SK-N-SH (cell line): ENCODE data around the gene SCAANT1. TPM values are rescaled to one million over a fixed set of nuclear protein-coding genes. Genes with fewer than 3 reads are reported as not detected.
A peak's percentile ranks its signal among the peaks of the same experiment; 100 is the strongest.

Experiments used
- CTCF ChIA-PET: fragments of 300-600, 350-600 bp; formaldehyde crosslinking; extraction: SDS; loops from one replicate; lab custom pipeline; 2021; lab: Yijun Ruan, JAX
- POLR2A ChIA-PET: fragments of 350-600 bp; sonication (Branson Sonifier 250); formaldehyde crosslinking; extraction: SDS; loops from one replicate; lab custom pipeline; 2020; ENCODE audit warnings: antibody characterized with exemption, inconsistent platforms; lab: Yijun Ruan, JAX
- DNase-seq: peaks from one replicate; pipeline ENCODE4 v3.0.0; 2012
- H2AFZ ChIP-seq: fragments of 200-600 bp; sonication (generic); 2 replicates; pipeline ENCODE4 v1.8.1; 2016; ENCODE audit warnings: antibody characterized with exemption, mild to moderate bottlenecking, low read depth
- H3F3A ChIP-seq: fragments of 200-600 bp; sonication (generic); replicated peaks from 2 replicates; pipeline ENCODE3; 2016; ENCODE audit warnings: antibody characterized with exemption, mild to moderate bottlenecking; ENCODE audit not compliant: insufficient read depth
- H3K27ac ChIP-seq, 2 experiments: fragments of 200-500 bp in 1 of 2; fragments of 200-600 bp in 1 of 2; sonication (Bioruptor generic) in 1 of 2; sonication (generic), shearing (Covaris generic) in 1 of 2; 2 replicates each; pipeline versions ENCODE4 v1.5.1 to v1.6.1; 2014 to 2016; ENCODE audit warnings: low read depth in 2 of 2, inconsistent platforms in 1 of 2, low read length in 1 of 2, mild to moderate bottlenecking in 1 of 2, mixed read lengths in 1 of 2
- H3K27me3 ChIP-seq: fragments of 200-600 bp; sonication (generic), shearing (Covaris generic); 2 replicates; pipeline ENCODE4 v1.6.1; 2016; ENCODE audit warnings: mixed run types; ENCODE audit not compliant: insufficient read depth
- H3K36me3 ChIP-seq, 2 experiments: fragments of 200-500 bp in 1 of 2; fragments of 200-600 bp in 1 of 2; sonication (Bioruptor generic) in 1 of 2; sonication (generic) in 1 of 2; replicated peaks in 1 of 2; 2 replicates each; pipeline versions ENCODE3 to v1.5.1; 2014 to 2016; ENCODE audit warnings: low read length in 1 of 2, mild to moderate bottlenecking in 1 of 2; ENCODE audit not compliant: insufficient read depth in 2 of 2, control insufficient read depth in 1 of 2
- H3K4me1 ChIP-seq, 2 experiments: fragments of 200-500 bp in 1 of 2; fragments of 200-600 bp in 1 of 2; sonication (Bioruptor generic) in 1 of 2; sonication (generic), shearing (Covaris generic) in 1 of 2; 2 replicates each; pipeline versions ENCODE4 v1.5.1 to v1.6.1; 2014 to 2016; ENCODE audit warnings: low read depth in 1 of 2, low read length in 1 of 2, mixed run types in 1 of 2; ENCODE audit not compliant: insufficient read depth in 2 of 2, control insufficient read depth in 1 of 2
- H3K4me2 ChIP-seq: fragments of 200-600 bp; sonication (generic), shearing (Covaris generic); 2 replicates; pipeline ENCODE4 v1.6.1; 2017; ENCODE audit warnings: mixed run types
- H3K4me3 ChIP-seq, 2 experiments: fragments of 200-500 bp in 1 of 2; fragments of 200-600 bp in 1 of 2; sonication (Bioruptor generic) in 1 of 2; sonication (generic), shearing (Covaris generic) in 1 of 2; 2 replicates each; pipeline versions ENCODE4 v1.5.1 to v1.8.1; 2014 to 2016; ENCODE audit warnings: low read depth in 2 of 2, inconsistent platforms in 1 of 2, low read length in 1 of 2, mild to moderate bottlenecking in 1 of 2, mixed read lengths in 1 of 2, moderate library complexity in 1 of 2
- H3K79me2 ChIP-seq: fragments of 200-600 bp; sonication (generic); 2 replicates; pipeline ENCODE4 v1.8.1; 2017; ENCODE audit warnings: mild to moderate bottlenecking; ENCODE audit not compliant: insufficient read depth
- H3K9ac ChIP-seq: fragments of 200-600 bp; sonication (generic); 2 replicates; pipeline ENCODE4 v1.6.1; 2017; ENCODE audit warnings: mixed run types
- H3K9me2 ChIP-seq: fragments of 200-600 bp; sonication (generic); 2 replicates; pipeline ENCODE4 v1.6.1; 2017; ENCODE audit warnings: mixed run types
- H3K9me3 ChIP-seq: fragments of 200-600 bp; sonication (generic); 2 replicates; pipeline ENCODE4 v1.6.1; 2017; ENCODE audit warnings: mixed run types, mild to moderate bottlenecking, moderate library complexity
- H4K20me1 ChIP-seq: fragments of 200-600 bp; sonication (generic); 2 replicates; pipeline ENCODE4 v1.6.1; 2017; ENCODE audit warnings: mild to moderate bottlenecking, mixed run types; ENCODE audit not compliant: insufficient read depth
- ELF1 ChIP-seq: IDR thresholded peaks from 2 replicates; pipeline ENCODE4 v1.4.0; 2012
- EP300 ChIP-seq, 2 experiments: IDR thresholded peaks; 2 replicates each; pipeline versions ENCODE4 v1.4.0 to v1.6.1; 2012; ENCODE audit warnings: borderline replicate concordance in 1 of 2, low read depth in 1 of 2, low read length in 1 of 2
- EZH2phosphoT487 ChIP-seq: fragments of 200-600 bp; sonication (generic); IDR thresholded peaks from 2 replicates; pipeline ENCODE4 v1.6.1; 2017; ENCODE audit warnings: low read depth, mixed run types, mild to moderate bottlenecking, antibody characterized with exemption, moderate library complexity, borderline replicate concordance
- FOXJ3 ChIP-seq: sonication (generic); formaldehyde crosslinking; IDR thresholded peaks from 2 replicates; pipeline ENCODE4 v1.5.1; 2020; ENCODE audit warnings: mild to moderate bottlenecking, missing genetic modification reagents
- GABPA ChIP-seq: IDR thresholded peaks from 2 replicates; pipeline ENCODE4 v1.4.0; 2012; ENCODE audit warnings: low read depth, mild to moderate bottlenecking
- GATA2 ChIP-seq: sonication (generic); formaldehyde crosslinking; IDR thresholded peaks from 2 replicates; pipeline ENCODE4 v1.5.0; 2020; ENCODE audit warnings: mild to moderate bottlenecking, missing genetic modification reagents
- IRF3 ChIP-seq: fragments of 150-350 bp; IDR thresholded peaks from 2 replicates; pipeline ENCODE4 v1.6.1; 2016; ENCODE audit warnings: mild to moderate bottlenecking, low read depth, low read length
- NFIC ChIP-seq: IDR thresholded peaks from 2 replicates; pipeline ENCODE4 v1.4.0; 2012; ENCODE audit warnings: borderline replicate concordance
- RAD21 ChIP-seq: IDR thresholded peaks from 2 replicates; pipeline ENCODE4 v1.6.1; 2012; ENCODE audit warnings: mild to moderate bottlenecking, low read length
- RCOR1 ChIP-seq: fragments of 150-350 bp; IDR thresholded peaks from 2 replicates; pipeline ENCODE4 v1.6.1; 2017; ENCODE audit warnings: antibody characterized with exemption, low read length
- RXRA ChIP-seq: IDR thresholded peaks from 2 replicates; pipeline ENCODE4 v1.4.0; 2012; ENCODE audit warnings: low read depth, mild to moderate bottlenecking, borderline replicate concordance
- SMC3 ChIP-seq: IDR thresholded peaks from 2 replicates; pipeline ENCODE4 v1.6.1; 2012; ENCODE audit warnings: low read depth, low read length, improper control_type of control experiment
- TCF12 ChIP-seq: IDR thresholded peaks from 2 replicates; pipeline ENCODE4 v1.4.0; 2012
- TEAD4 ChIP-seq: IDR thresholded peaks from 2 replicates; pipeline ENCODE4 v1.4.0; 2012; ENCODE audit warnings: mild to moderate bottlenecking, borderline replicate concordance; ENCODE audit not compliant: insufficient read depth
- USF1 ChIP-seq: IDR thresholded peaks from 2 replicates; pipeline ENCODE4 v1.4.0; 2012; ENCODE audit warnings: low read depth, borderline replicate concordance
- USF2 ChIP-seq: fragments of 150-350 bp; IDR thresholded peaks from 2 replicates; pipeline ENCODE4 v1.6.1; 2017; ENCODE audit warnings: antibody characterized with exemption, low read length, low read depth, borderline replicate concordance
- WGBS: methylation state at CpG from one replicate; pipeline ENCODE4 v1.1.6; 2017; ENCODE audit warnings: low lambda C conversion rate; 5-methylcytosine and 5-hydroxymethylcytosine counted together
- polyA plus RNA-seq, 3 experiments: library from polyadenylated mRNA; depleted of rRNA; stranded (reverse); fragments of >200 nt; gene quantifications; 2 replicates each; pipeline ENCODE4 v1.2.3, GENCODE V29; 2012

SCAANT1 gene
- polyA plus RNA-seq, 1 of the 3 experiments (the other 2 are of a cell fraction) = not detected

- H3F3A ChIP-seq = no peaks in the 10 kb centered on the region
- TF ChIP-seq SMC3 (no peak), RXRA (no peak), RAD21 (no peak), NFIC (no peak), USF1 (no peak), USF2 (no peak), ELF1 (no peak)
- TF ChIP-seq, all 33 proteins: peak for 0
- no peaks in the 10 kb centered on the region for H3K9me2 ChIP-seq
- H3K79me2 ChIP-seq = peaks cover 95% of the 10 kb centered on the region
- no peak overlapping the region for H2AFZ ChIP-seq
- H3K4me1 ChIP-seq = peaks cover 19 to 23% of the 10 kb centered on the region in 2 experiments
- peaks cover 76% of the 10 kb centered on the region for H4K20me1 ChIP-seq
- no peaks in the 10 kb centered on the region for H3K27me3 ChIP-seq
- 97% methylated on average over 2 of the region's 2 CpGs for WGBS
- no peaks in the 10 kb centered on the region for H3K9me3 ChIP-seq
- POLR2A ChIA-PET = no interaction called here
- peak overlapping the region; percentile 29; the same call in 1 of the 2 replicates for H3K4me2 ChIP-seq
- CTCF ChIA-PET = interaction anchor here (1.6 to 1.7 kb wide), 2 partner anchors 11 to 83 kb away, joined by 4 to 6 read pairs; no protein-coding TSS in a partner anchor
- no peak overlapping the region for H3K9ac ChIP-seq
- no peak overlapping the region for H3K27ac ChIP-seq
- H3K4me3 ChIP-seq = no peak overlapping the region
- no peak for DNase-seq
- no peaks in the 10 kb centered on the region for H3K36me3 ChIP-seq
Measured at GRCh38 chr3:63878394-63879060, 33.7 kb downstream of the SCAANT1 start.

GRCh38 chr3:63877737-63878393, 34.3 kb downstream of the SCAANT1 start:
- Histone ChIP-seq H3K27me3 (no peaks in the 10 kb centered on the region), H2AFZ (no peak overlapping the region), H3K9ac (no peak overlapping the region), H3F3A (no peaks in the 10 kb centered on the region), H3K79me2 (peaks cover 98% of the 10 kb centered on the region), H3K4me1 (peaks cover 19 to 23% of the 10 kb centered on the region in 2 experiments), H3K36me3 (no peaks in the 10 kb centered on the region), H3K4me2 (peak overlapping the region; percentile 29), H3K9me2 (no peaks in the 10 kb centered on the region), H3K9me3 (no peaks in the 10 kb centered on the region), H3K27ac (no peak overlapping the region), H4K20me1 (peaks cover 81% of the 10 kb centered on the region), H3K4me3 (no peak overlapping the region; a peak in 1 of 4 replicates)
- WGBS = 64% methylated on average over 3 of the region's 3 CpGs
- no peak for DNase-seq
- ChIA-PET CTCF (interaction anchor here (1.1 to 1.7 kb wide), 6 partner anchors 11 to 529 kb away, joined by 3 to 6 read pairs (median 4); partner anchors contain the start of gene C3orf49), POLR2A (no interaction called here)
- TF ChIP-seq RCOR1 = no peak
- TF ChIP-seq EP300 (IDR thresholded peaks at IDR 0.05; ENCODE audit: borderline replicate concordance in 1 of 2, low read depth in 1 of 2, low read length in 1 of 2) = no peak
- TF ChIP-seq FOXJ3 (CRISPR knock-in tag) = no peak
- TF ChIP-seq GABPA = no peak
- TF ChIP-seq RAD21 = no peak
- TF ChIP-seq TCF12 = no peak; the same call in 1 of the 2 replicates
- no peak for TF ChIP-seq EZH2phosphoT487
- no peak for TF ChIP-seq SMC3
- no peak for TF ChIP-seq TEAD4
- TF ChIP-seq GATA2 (CRISPR knock-in tag) = no peak
- no peak for TF ChIP-seq IRF3
